ENCODE data around the gene PURB. TPM values are rescaled to one million over a fixed set of nuclear protein-coding genes. Genes with fewer than 3 reads are reported as not detected.
"Not testable (repeated sequence)": the region's sequence is repeated elsewhere in the genome, so short reads cannot be mapped to it uniquely, and the experiment has no call there.

The PURB gene
- total and polyA plus RNA-seq, 4 donors, result 0.92 to 11.4 (median 5.8) TPM

- H3K27ac ChIP-seq (ENCODE audit: low read depth in 1 of 2, low read length in 2 of 2), result no peak overlapping the region
- peaks cover 0 to 3% (median 0%) of the 10 kb centered on the region in 4 donors for H3K27me3 ChIP-seq (ENCODE audit: control insufficient read depth in 4 of 4, insufficient read depth in 4 of 4, low read length in 3 of 4)
- 31% methylated on average over 1 of the region's 1 CpG for WGBS
- TF ChIP-seq EGR1 (IDR thresholded peaks at IDR 0.05; ENCODE audit: low read depth in 2 of 2) (no peak), TAF1 (conservative IDR thresholded peaks at IDR 0.05) (no peak)
- H3K4me3 ChIP-seq (ENCODE audit: low read depth in 1 of 3, low read length in 3 of 3), result no peak overlapping the region
- no peaks in the 10 kb centered on the region for H3K36me3 ChIP-seq (ENCODE audit: control insufficient read depth in 4 of 4, insufficient read depth in 3 of 4, low read depth in 1 of 4, low read length in 3 of 4)
- no peaks in the 10 kb centered on the region for H3K4me1 ChIP-seq (ENCODE audit: control insufficient read depth in 4 of 4, insufficient read depth in 4 of 4, low read length in 3 of 4)
- no peak for DNase-seq (ENCODE audit: low spot score)
- peaks cover 0 to under 1% (median 0%) of the 10 kb centered on the region in 4 donors for H3K9me3 ChIP-seq (ENCODE audit: control insufficient read depth in 4 of 4, low read length in 3 of 4)
- no peak overlapping the region for H3K9ac ChIP-seq (ENCODE audit: low read depth in 1 of 2, low read length in 2 of 2)
Observed at GRCh38 chr7:44935016-44935415, 49.7 kb upstream of the PURB start.

- not testable (repeated sequence) for H3K36me3 ChIP-seq (ENCODE audit: control insufficient read depth in 4 of 4, insufficient read depth in 3 of 4, low read depth in 1 of 4, low read length in 3 of 4); H3K27me3 ChIP-seq (ENCODE audit: control insufficient read depth in 4 of 4, insufficient read depth in 4 of 4, low read length in 3 of 4); H3K9ac ChIP-seq (ENCODE audit: low read depth in 1 of 2, low read length in 2 of 2); H3K4me3 ChIP-seq (ENCODE audit: low read depth in 1 of 3, low read length in 3 of 3); DNase-seq (ENCODE audit: low spot score); H3K27ac ChIP-seq (ENCODE audit: low read depth in 1 of 2, low read length in 2 of 2); H3K9me3 ChIP-seq (ENCODE audit: control insufficient read depth in 4 of 4, low read length in 3 of 4); H3K4me1 ChIP-seq (ENCODE audit: control insufficient read depth in 4 of 4, insufficient read depth in 4 of 4, low read length in 3 of 4)
- 65% methylated on average over 5 of the region's 5 CpGs for WGBS
Observed at GRCh38 chr7:44934510-44934909, 49.2 kb upstream of the PURB start.

- H3K4me1 ChIP-seq (ENCODE audit: control insufficient read depth in 4 of 4, insufficient read depth in 4 of 4, low read length in 3 of 4), result no peaks in the 10 kb centered on the region
- H3K36me3 ChIP-seq (ENCODE audit: control insufficient read depth in 4 of 4, insufficient read depth in 3 of 4, low read depth in 1 of 4, low read length in 3 of 4), result no peaks in the 10 kb centered on the region
- H3K4me3 ChIP-seq (ENCODE audit: low read depth in 1 of 3, low read length in 3 of 3), result no peak overlapping the region
- peaks cover 0 to 3% (median 1%) of the 10 kb centered on the region in 4 donors for H3K9me3 ChIP-seq (ENCODE audit: control insufficient read depth in 4 of 4, low read length in 3 of 4)
- DNase-seq (ENCODE audit: low spot score), result no peak
- H3K9ac ChIP-seq (ENCODE audit: low read depth in 1 of 2, low read length in 2 of 2), result no peak overlapping the region
- H3K27me3 ChIP-seq (ENCODE audit: control insufficient read depth in 4 of 4, insufficient read depth in 4 of 4, low read length in 3 of 4), result peaks cover 0 to 2% (median 0%) of the 10 kb centered on the region in 4 donors
- 91% methylated on average over 6 of the region's 6 CpGs for WGBS
- H3K27ac ChIP-seq (ENCODE audit: low read depth in 1 of 2, low read length in 2 of 2), result no peak overlapping the region
- TF ChIP-seq FOXA2 (IDR thresholded peaks at IDR 0.05) (no peak), REST (IDR thresholded peaks at IDR 0.05) (no peak), ZBTB33 (IDR thresholded peaks at IDR 0.05) (no peak), HNF4G (IDR thresholded peaks at IDR 0.05) (no peak), SP1 (IDR thresholded peaks at IDR 0.05) (no peak), HNF4A (conservative IDR thresholded peaks at IDR 0.05) (no peak), JUND (IDR thresholded peaks at IDR 0.05) (no peak), CTCF (IDR thresholded peaks at IDR 0.05; ENCODE audit: low read depth, low read length, missing input control) (no peak), GABPA (IDR thresholded peaks at IDR 0.05 in 1 of 2, conservative IDR thresholded peaks at IDR 0.05 in 1 of 2) (no peak), NR2F2 (IDR thresholded peaks at IDR 0.05) (no peak), FOXA1 (IDR thresholded peaks at IDR 0.05) (no peak), ATF3 (IDR thresholded peaks at IDR 0.05) (no peak), TAF1 (conservative IDR thresholded peaks at IDR 0.05) (no peak), RAD21 (IDR thresholded peaks at IDR 0.05) (no peak), EGR1 (IDR thresholded peaks at IDR 0.05; ENCODE audit: low read depth in 2 of 2) (no peak), MAX (IDR thresholded peaks at IDR 0.05) (no peak), YY1 (IDR thresholded peaks at IDR 0.05) (no peak), RXRA (IDR thresholded peaks at IDR 0.05) (no peak)
Observed at GRCh38 chr7:44930921-44931320, 45.6 kb upstream of the PURB start.

All from liver (tissue), 9 donors.